CD4-positive, alpha-beta T cell treated with Interleukin-12 subunit alpha and Interleukin-12 subunit beta, for 1 hour (primary cell): ENCODE data around the gene PPP1R14B.

Experiments
- DNase-seq: peaks from one replicate; pipeline ENCODE4 v3.0.0-alpha.2; 2020

Gene PPP1R14B

DNA sequence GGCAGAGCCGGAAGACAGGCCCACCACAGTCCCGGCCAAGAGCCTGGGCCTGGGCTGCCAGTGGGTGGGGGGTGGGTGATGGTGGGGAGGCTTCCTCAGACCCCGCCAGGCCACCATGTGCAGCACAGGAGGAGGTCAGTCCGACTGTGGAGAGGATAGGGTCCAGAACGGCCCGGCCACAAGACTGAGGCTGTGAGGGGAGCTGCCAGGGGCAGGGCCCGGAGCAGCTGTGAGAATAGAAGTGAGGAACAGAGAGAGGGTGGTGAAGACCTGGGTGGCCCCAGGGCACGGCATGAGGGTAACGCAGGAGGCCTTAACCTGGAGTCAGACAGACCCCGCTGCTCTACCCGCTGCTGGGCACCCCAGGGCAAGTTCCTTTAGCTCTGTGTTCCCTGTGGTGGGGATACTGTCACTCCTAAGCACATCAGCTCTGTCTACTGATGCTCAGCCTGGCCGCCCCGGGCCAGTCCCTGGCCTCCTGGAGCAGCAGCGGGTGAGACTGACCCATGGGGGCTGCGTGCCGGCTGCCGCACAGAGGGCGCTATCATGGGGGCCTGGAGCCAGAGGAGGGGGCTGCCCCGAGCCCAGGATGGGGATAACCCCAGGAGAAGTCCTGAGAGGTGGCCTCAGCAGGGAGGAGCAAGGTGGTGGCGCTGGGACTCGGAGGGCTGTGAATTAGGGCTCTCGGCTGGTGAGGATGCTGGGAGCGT, 38.5 kb downstream of the PPP1R14B start:
- DNase-seq, result no peak

GRCh38 chr11:64207256-64208085, 39.3 kb downstream of the PPP1R14B start:
- peak; percentile 77 for DNase-seq

DNA sequence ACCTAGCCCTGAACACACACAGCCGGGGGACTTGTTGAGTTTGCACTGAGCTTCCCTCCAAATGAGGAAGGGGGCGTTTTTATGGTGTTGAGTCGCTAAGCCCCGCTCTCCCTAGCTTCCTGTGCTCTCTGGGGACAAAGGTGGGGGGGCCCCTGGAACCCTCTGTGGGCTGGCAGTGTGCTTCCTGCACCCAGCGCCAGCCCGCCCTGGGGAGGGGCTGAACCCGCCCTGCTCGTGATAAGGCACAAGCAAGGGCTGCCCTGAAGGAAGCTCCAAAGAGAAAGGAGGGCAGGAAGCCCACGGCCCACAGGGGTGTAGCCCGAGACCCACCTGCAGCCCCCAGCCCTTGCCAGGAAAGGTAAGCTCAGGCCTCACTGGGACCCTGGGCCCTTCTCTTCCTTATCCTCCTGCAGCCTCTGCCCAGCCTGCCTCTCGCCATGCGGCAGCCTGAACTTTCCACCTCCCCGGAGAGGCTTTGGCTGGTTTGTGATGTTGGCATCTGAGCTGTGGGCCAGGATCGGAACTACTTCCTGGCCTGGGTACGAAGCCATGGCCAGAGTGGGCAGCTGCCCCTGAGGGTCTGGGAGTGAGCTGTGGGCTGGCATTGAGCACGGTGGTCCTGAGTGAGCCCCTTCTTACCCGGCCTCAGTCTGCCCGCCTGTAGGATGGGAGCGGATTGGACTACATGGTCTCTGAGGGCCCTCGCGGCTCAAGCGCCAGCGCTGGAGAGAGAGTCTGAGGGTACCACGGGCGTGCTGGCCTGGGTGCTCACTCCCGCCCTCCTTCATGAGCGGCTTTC, 40.1 kb downstream of the PPP1R14B start, which contains the start of gene FERMT3:
TSS of gene FERMT3 (plus strand) at position 265 of the 799 bp plus-strand sequence. CDS start 644 bp downstream, outside the sequence.
- DNase-seq, result peak; percentile 77

- DNase-seq, result peak; percentile 89
These were observed 42.2 kb downstream of the PPP1R14B start for GRCh38 chr11:64204464-64204989.

GRCh38 chr11:64204080-64204440, 42.7 kb downstream of the PPP1R14B start:
- no peak for DNase-seq

DNA sequence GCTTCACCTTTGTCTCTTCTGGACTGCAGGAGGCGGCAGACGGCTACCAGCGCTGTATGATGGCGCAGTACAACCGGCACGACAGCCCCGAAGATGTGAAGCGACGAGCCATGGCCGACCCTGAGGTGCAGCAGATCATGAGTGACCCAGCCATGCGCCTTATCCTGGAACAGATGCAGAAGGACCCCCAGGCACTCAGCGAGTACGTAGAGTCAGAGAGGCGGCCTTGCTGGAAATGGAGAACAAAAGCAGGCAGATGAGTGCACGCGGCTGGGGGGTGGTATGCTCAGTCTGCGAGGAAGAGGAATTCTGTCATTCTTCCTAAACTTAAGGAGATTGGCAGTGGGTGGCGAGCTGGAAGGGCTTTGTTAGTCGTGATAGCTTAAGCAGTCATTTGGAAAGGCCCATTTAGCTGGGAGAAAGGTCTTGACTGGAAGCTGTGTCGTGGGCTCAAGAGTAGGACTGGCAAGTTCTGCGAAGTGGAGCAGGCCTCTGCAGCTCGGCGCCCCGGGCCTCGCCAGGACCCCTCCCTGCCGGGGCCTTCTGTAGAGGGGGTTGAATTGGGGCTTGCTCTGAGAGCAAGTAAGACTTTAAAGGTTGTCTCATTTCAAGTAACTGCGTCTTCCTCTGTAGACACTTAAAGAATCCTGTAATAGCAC, 43.2 kb downstream of the PPP1R14B start:
- no peak for DNase-seq

GRCh38 chr11:64202992-64203391, 43.8 kb downstream of the PPP1R14B start:
- DNase-seq, result no peak

DNA sequence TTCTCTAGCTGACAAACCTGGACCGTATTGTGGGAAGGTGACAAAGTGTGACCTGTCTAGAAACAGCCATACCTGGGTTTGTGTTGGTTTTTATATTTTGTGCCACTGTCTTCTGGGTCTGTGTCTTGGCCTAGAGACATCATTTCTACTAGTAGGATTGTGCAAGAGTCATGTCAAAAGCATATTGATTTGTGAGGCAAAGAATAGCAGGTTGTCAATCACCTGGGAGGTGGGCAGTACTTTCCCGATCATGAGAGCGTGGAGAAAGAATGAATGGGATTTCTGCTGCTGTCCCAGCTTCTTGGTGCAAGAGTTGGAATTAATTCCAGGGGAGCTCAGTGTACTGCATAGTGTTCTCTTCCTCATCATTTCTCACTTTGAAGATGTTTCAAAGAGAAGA, 45.2 kb downstream of the PPP1R14B start:
- DNase-seq, result no peak

GRCh38 chr11:64198511-64198910, 48.2 kb downstream of the PPP1R14B start:
- DNase-seq, result no peak

DNA sequence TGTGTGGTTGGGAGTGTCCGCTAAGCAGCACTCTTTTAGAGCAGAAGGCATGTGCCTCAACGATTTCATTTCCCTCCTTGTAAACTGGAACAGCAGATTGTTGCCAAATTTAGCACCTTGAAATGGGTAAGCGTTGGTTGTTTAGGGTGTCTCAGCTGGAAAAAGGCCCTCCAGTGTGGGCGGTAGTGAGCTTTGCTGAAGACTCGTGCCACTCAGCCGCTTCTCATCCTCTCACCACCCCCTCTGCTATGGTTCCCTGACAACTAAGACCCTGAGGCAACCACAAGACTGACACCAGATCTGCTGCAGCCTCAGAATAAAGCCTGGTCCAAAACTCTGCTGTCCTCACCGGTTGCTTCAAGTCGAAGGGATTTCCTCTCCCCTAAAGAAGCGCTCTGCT, 50.1 kb downstream of the PPP1R14B start:
- no peak for DNase-seq
